Keratinocyte (primary cell): ENCODE results near the gene PPME1. TPM values are rescaled to one million over a fixed set of nuclear protein-coding genes. Genes with fewer than 3 reads are reported as not detected.

Experiments used
- DNase-seq: peaks from one replicate; pipeline ENCODE4 v3.0.0-alpha.2; 2011; ENCODE audit warnings: low read depth, missing footprints, low spot score
- FAIRE-seq: peaks from 2 replicates; lab custom pipeline; 2011; peaks lifted over from hg19 to GRCh38; lab: Jason Lieb, UNC
- H2AFZ ChIP-seq: 2 replicates; pipeline ENCODE4 v1.6.0; 2012; ENCODE audit warnings: low read length, control low read depth, inconsistent platforms; ENCODE audit not compliant: control insufficient read depth
- H3K27ac ChIP-seq: 2 replicates; pipeline ENCODE4 v1.5.1; 2011; ENCODE audit warnings: low read length; ENCODE audit not compliant: control insufficient read depth, insufficient read depth
- H3K27me3 ChIP-seq: 3 replicates; pipeline ENCODE4 v1.6.0; 2011; ENCODE audit warnings: low read length; ENCODE audit not compliant: control insufficient read depth, insufficient read depth; ENCODE audit errors: extremely low read depth
- H3K36me3 ChIP-seq, 2 experiments: 2 replicates in 1 of 2; 3 replicates in 1 of 2; pipeline ENCODE4 v1.5.1; 2011; ENCODE audit warnings: low read length in 2 of 2, mild to moderate bottlenecking in 1 of 2; ENCODE audit not compliant: control insufficient read depth in 2 of 2, insufficient read depth in 2 of 2; ENCODE audit errors: extremely low read depth in 1 of 2
- H3K4me1 ChIP-seq: 3 replicates; pipeline ENCODE4 v1.5.1; 2011; ENCODE audit warnings: low read length; ENCODE audit not compliant: control insufficient read depth, insufficient read depth; ENCODE audit errors: extremely low read depth
- H3K4me2 ChIP-seq: 3 replicates; pipeline ENCODE4 v1.6.0; 2011; ENCODE audit warnings: low read depth, low read length; ENCODE audit not compliant: control insufficient read depth, insufficient read depth; ENCODE audit errors: extremely low read depth
- H3K4me3 ChIP-seq, 3 experiments: fragments of 200-600 bp in 1 of 3; sonication (generic) in 1 of 3; 2 replicates in 2 of 3; 3 replicates in 1 of 3; pipeline ENCODE4 v1.5.1; 2011 to 2016; ENCODE audit warnings: low read length in 3 of 3, mild to moderate bottlenecking in 3 of 3, control low read depth in 2 of 3, inconsistent platforms in 1 of 3, low read depth in 1 of 3, mixed read lengths in 1 of 3, mixed run types in 1 of 3, moderate library complexity in 1 of 3; ENCODE audit not compliant: control insufficient read depth in 2 of 3, insufficient read depth in 2 of 3; ENCODE audit errors: extremely low read depth in 1 of 3
- H3K79me2 ChIP-seq: 2 replicates; pipeline ENCODE4 v1.6.0; 2012; ENCODE audit warnings: low read length; ENCODE audit not compliant: control insufficient read depth, insufficient read depth
- H3K9ac ChIP-seq: 3 replicates; pipeline ENCODE4 v1.6.0; 2011; ENCODE audit warnings: low read length; ENCODE audit not compliant: control insufficient read depth, insufficient read depth; ENCODE audit errors: extremely low read depth
- H3K9me1 ChIP-seq: 3 replicates; pipeline ENCODE4 v1.6.0; 2011; ENCODE audit warnings: low read length; ENCODE audit not compliant: control insufficient read depth, insufficient read depth; ENCODE audit errors: extremely low read depth
- H3K9me3 ChIP-seq: 2 replicates; pipeline ENCODE4 v1.5.1; 2012; ENCODE audit warnings: low read depth, low read length; ENCODE audit not compliant: control insufficient read depth
- H4K20me1 ChIP-seq: 3 replicates; pipeline ENCODE4 v1.6.0; 2011; ENCODE audit warnings: low read length; ENCODE audit not compliant: control insufficient read depth, insufficient read depth; ENCODE audit errors: extremely low read depth
- CTCF ChIP-seq, 3 experiments: IDR thresholded peaks in 1 of 3; conservative IDR thresholded peaks in 1 of 3; optimal IDR thresholded peaks in 1 of 3; 2 replicates in 2 of 3; 3 replicates in 1 of 3; pipeline versions ENCODE3 to v1.5.1; 2011; ENCODE audit warnings: low read length in 3 of 3, mild to moderate bottlenecking in 3 of 3, moderate library complexity in 2 of 3, control low read depth in 1 of 3, inconsistent platforms in 1 of 3; ENCODE audit not compliant: insufficient read depth in 2 of 3; ENCODE audit errors: extremely low read depth in 1 of 3
- EZH2 ChIP-seq: IDR thresholded peaks from one replicate; pipeline ENCODE4 v1.6.1; 2012; ENCODE audit warnings: inconsistent platforms, mild to moderate bottlenecking, low read length, moderate library complexity
- dilution Hi-C: fragments of 300-500 bp; cut with MboI; formaldehyde crosslinking; loops from one replicate; pipeline ENCODE4 v1.7.0; 2020; ENCODE audit warnings: low sequenced_read_pairs; ENCODE audit not compliant: extremely low pct_ligation_motif_present
- polyA plus RNA-seq, 5 experiments: library from polyadenylated mRNA; depleted of rRNA in 3 of 5; stranded (reverse) in 3 of 5; stranded (forward) in 1 of 5; unstranded in 1 of 5; fragments of >200 nt; gene quantifications; 1 replicate in 1 of 5; 2 replicates in 3 of 5; 3 replicates in 1 of 5; pipeline versions ENCODE4 v1.2.1 to v1.2.3, GENCODE V29; 2011 to 2012; ENCODE audit warnings: missing spikeins in 2 of 5, low read depth in 1 of 5, low replicate concordance in 1 of 5

Gene PPME1
- polyA plus RNA-seq, 1 donor (not counting 4 experiments of a cell fraction or from before 2014, with no cell fraction given) = 34.0 TPM

GRCh38 chr11:74225565-74225964, 54.5 kb downstream of the PPME1 start:
- FAIRE-seq (no peak), DNase-seq (no peak)
- no peak overlapping the region for H3K27ac ChIP-seq
- H3K9ac ChIP-seq = no peak overlapping the region
- TF ChIP-seq EZH2 = no peak
- no peak for TF ChIP-seq CTCF (optimal IDR thresholded peaks at IDR 0.05 in 1 of 3, IDR thresholded peaks at IDR 0.05 in 1 of 3, conservative IDR thresholded peaks at IDR 0.05 in 1 of 3; ENCODE audit: extremely low read depth in 1 of 3, insufficient read depth in 2 of 3, low read length in 3 of 3)
- no peaks in the 10 kb centered on the region for H3K27me3 ChIP-seq
- dilution Hi-C loops = no loop called here
- H3K4me1 ChIP-seq = no peaks in the 10 kb centered on the region
- H3K36me3 ChIP-seq = no peaks in the 10 kb centered on the region
- no peaks in the 10 kb centered on the region for H3K9me3 ChIP-seq
- H3K4me2 ChIP-seq = no peak overlapping the region
- H2AFZ ChIP-seq = no peak overlapping the region
- no peak overlapping the region for H3K4me3 ChIP-seq
- H3K9me1 ChIP-seq = no peaks in the 10 kb centered on the region
- H3K79me2 ChIP-seq = no peaks in the 10 kb centered on the region
- no peaks in the 10 kb centered on the region for H4K20me1 ChIP-seq

GRCh38 chr11:74226907-74227306, 55.8 kb downstream of the PPME1 start:
- DNase-seq = no peak
- H3K4me2 ChIP-seq = no peak overlapping the region
- no peaks in the 10 kb centered on the region for H3K9me3 ChIP-seq
- dilution Hi-C loops = no loop called here
- H3K79me2 ChIP-seq = no peaks in the 10 kb centered on the region
- no peak overlapping the region for H2AFZ ChIP-seq
- no peak overlapping the region for H3K9ac ChIP-seq
- no peaks in the 10 kb centered on the region for H3K27me3 ChIP-seq
- H3K4me1 ChIP-seq = no peaks in the 10 kb centered on the region
- H3K9me1 ChIP-seq = no peaks in the 10 kb centered on the region
- H3K27ac ChIP-seq = no peak overlapping the region
- peaks cover 2 to 8% of the 10 kb centered on the region in 2 experiments for H3K36me3 ChIP-seq
- no peak overlapping the region for H3K4me3 ChIP-seq
- H4K20me1 ChIP-seq = no peaks in the 10 kb centered on the region
- no peak for FAIRE-seq
- TF ChIP-seq EZH2 (no peak), CTCF (optimal IDR thresholded peaks at IDR 0.05 in 1 of 3, IDR thresholded peaks at IDR 0.05 in 1 of 3, conservative IDR thresholded peaks at IDR 0.05 in 1 of 3; ENCODE audit: extremely low read depth in 1 of 3, insufficient read depth in 2 of 3, low read length in 3 of 3) (peak in 1 of 3 experiments; percentile 6)
